Keratinocyte (primary cell): Measurements from ENCODE around the gene TNFRSF19. TPM values are rescaled to one million over a fixed set of nuclear protein-coding genes. Genes with fewer than 3 reads are reported as not detected.

ENCODE experiments used
- DNase-seq: peaks from one replicate; pipeline ENCODE4 v3.0.0-alpha.2; 2011; ENCODE audit warnings: low read depth, missing footprints, low spot score
- FAIRE-seq: peaks from 2 replicates; lab custom pipeline; 2011; peaks lifted over from hg19 to GRCh38; lab: Jason Lieb, UNC
- H2AFZ ChIP-seq: 2 replicates; pipeline ENCODE4 v1.6.0; 2012; ENCODE audit warnings: low read length, control low read depth, inconsistent platforms; ENCODE audit not compliant: control insufficient read depth
- H3K27ac ChIP-seq: 2 replicates; pipeline ENCODE4 v1.5.1; 2011; ENCODE audit warnings: low read length; ENCODE audit not compliant: control insufficient read depth, insufficient read depth
- H3K27me3 ChIP-seq: 3 replicates; pipeline ENCODE4 v1.6.0; 2011; ENCODE audit warnings: low read length; ENCODE audit not compliant: control insufficient read depth, insufficient read depth; ENCODE audit errors: extremely low read depth
- H3K36me3 ChIP-seq, 2 experiments: 2 replicates in 1 of 2; 3 replicates in 1 of 2; pipeline ENCODE4 v1.5.1; 2011; ENCODE audit warnings: low read length in 2 of 2, mild to moderate bottlenecking in 1 of 2; ENCODE audit not compliant: control insufficient read depth in 2 of 2, insufficient read depth in 2 of 2; ENCODE audit errors: extremely low read depth in 1 of 2
- H3K4me1 ChIP-seq: 3 replicates; pipeline ENCODE4 v1.5.1; 2011; ENCODE audit warnings: low read length; ENCODE audit not compliant: control insufficient read depth, insufficient read depth; ENCODE audit errors: extremely low read depth
- H3K4me2 ChIP-seq: 3 replicates; pipeline ENCODE4 v1.6.0; 2011; ENCODE audit warnings: low read depth, low read length; ENCODE audit not compliant: control insufficient read depth, insufficient read depth; ENCODE audit errors: extremely low read depth
- H3K4me3 ChIP-seq, 3 experiments: fragments of 200-600 bp in 1 of 3; sonication (generic) in 1 of 3; 2 replicates in 2 of 3; 3 replicates in 1 of 3; pipeline ENCODE4 v1.5.1; 2011 to 2016; ENCODE audit warnings: low read length in 3 of 3, mild to moderate bottlenecking in 3 of 3, control low read depth in 2 of 3, inconsistent platforms in 1 of 3, low read depth in 1 of 3, mixed read lengths in 1 of 3, mixed run types in 1 of 3, moderate library complexity in 1 of 3; ENCODE audit not compliant: control insufficient read depth in 2 of 3, insufficient read depth in 2 of 3; ENCODE audit errors: extremely low read depth in 1 of 3
- H3K79me2 ChIP-seq: 2 replicates; pipeline ENCODE4 v1.6.0; 2012; ENCODE audit warnings: low read length; ENCODE audit not compliant: control insufficient read depth, insufficient read depth
- H3K9ac ChIP-seq: 3 replicates; pipeline ENCODE4 v1.6.0; 2011; ENCODE audit warnings: low read length; ENCODE audit not compliant: control insufficient read depth, insufficient read depth; ENCODE audit errors: extremely low read depth
- H3K9me1 ChIP-seq: 3 replicates; pipeline ENCODE4 v1.6.0; 2011; ENCODE audit warnings: low read length; ENCODE audit not compliant: control insufficient read depth, insufficient read depth; ENCODE audit errors: extremely low read depth
- H3K9me3 ChIP-seq: 2 replicates; pipeline ENCODE4 v1.5.1; 2012; ENCODE audit warnings: low read depth, low read length; ENCODE audit not compliant: control insufficient read depth
- H4K20me1 ChIP-seq: 3 replicates; pipeline ENCODE4 v1.6.0; 2011; ENCODE audit warnings: low read length; ENCODE audit not compliant: control insufficient read depth, insufficient read depth; ENCODE audit errors: extremely low read depth
- CTCF ChIP-seq, 3 experiments: IDR thresholded peaks in 1 of 3; conservative IDR thresholded peaks in 1 of 3; optimal IDR thresholded peaks in 1 of 3; 2 replicates in 2 of 3; 3 replicates in 1 of 3; pipeline versions ENCODE3 to v1.5.1; 2011; ENCODE audit warnings: low read length in 3 of 3, mild to moderate bottlenecking in 3 of 3, moderate library complexity in 2 of 3, control low read depth in 1 of 3, inconsistent platforms in 1 of 3; ENCODE audit not compliant: insufficient read depth in 2 of 3; ENCODE audit errors: extremely low read depth in 1 of 3
- EZH2 ChIP-seq: IDR thresholded peaks from one replicate; pipeline ENCODE4 v1.6.1; 2012; ENCODE audit warnings: inconsistent platforms, mild to moderate bottlenecking, low read length, moderate library complexity
- dilution Hi-C: fragments of 300-500 bp; cut with MboI; formaldehyde crosslinking; loops from one replicate; pipeline ENCODE4 v1.7.0; 2020; ENCODE audit warnings: low sequenced_read_pairs; ENCODE audit not compliant: extremely low pct_ligation_motif_present
- polyA plus RNA-seq, 5 experiments: library from polyadenylated mRNA; depleted of rRNA in 3 of 5; stranded (reverse) in 3 of 5; stranded (forward) in 1 of 5; unstranded in 1 of 5; fragments of >200 nt; gene quantifications; 1 replicate in 1 of 5; 2 replicates in 3 of 5; 3 replicates in 1 of 5; pipeline versions ENCODE4 v1.2.1 to v1.2.3, GENCODE V29; 2011 to 2012; ENCODE audit warnings: missing spikeins in 2 of 5, low read depth in 1 of 5, low replicate concordance in 1 of 5

The TNFRSF19 gene
- polyA plus RNA-seq, 1 donor (not counting 4 experiments of a cell fraction or from before 2014, with no cell fraction given), result 1.8 TPM

GRCh38 chr13:23707674-23708073 lies 137.5 kb downstream of the TNFRSF19 start:
- H3K27me3 ChIP-seq, result no peaks in the 10 kb centered on the region
- no peak overlapping the region for H3K27ac ChIP-seq
- TF ChIP-seq CTCF (optimal IDR thresholded peaks at IDR 0.05 in 1 of 3, IDR thresholded peaks at IDR 0.05 in 1 of 3, conservative IDR thresholded peaks at IDR 0.05 in 1 of 3; ENCODE audit: extremely low read depth in 1 of 3, insufficient read depth in 2 of 3, low read length in 3 of 3) (peak in 2 of 3 experiments; percentile 45 to 60), EZH2 (no peak)
- H3K79me2 ChIP-seq, result no peaks in the 10 kb centered on the region
- no peaks in the 10 kb centered on the region for H3K36me3 ChIP-seq
- no peak overlapping the region for H3K9ac ChIP-seq
- H3K9me3 ChIP-seq, result no peaks in the 10 kb centered on the region
- no peak for DNase-seq
- no peak for FAIRE-seq
- no peak overlapping the region for H3K4me2 ChIP-seq
- H3K4me1 ChIP-seq, result peaks cover 6% of the 10 kb centered on the region
- no peaks in the 10 kb centered on the region for H4K20me1 ChIP-seq
- H3K4me3 ChIP-seq, result no peak overlapping the region
- H3K9me1 ChIP-seq, result no peaks in the 10 kb centered on the region
- dilution Hi-C loops, result no loop called here
- no peak overlapping the region for H2AFZ ChIP-seq

GRCh38 chr13:23709536-23709935 lies 139.3 kb downstream of the TNFRSF19 start:
- dilution Hi-C loops, result no loop called here
- no peak overlapping the region for H3K9ac ChIP-seq
- no peaks in the 10 kb centered on the region for H3K36me3 ChIP-seq
- H3K4me2 ChIP-seq, result no peak overlapping the region
- no peaks in the 10 kb centered on the region for H3K9me1 ChIP-seq
- no peaks in the 10 kb centered on the region for H3K79me2 ChIP-seq
- H4K20me1 ChIP-seq, result no peaks in the 10 kb centered on the region
- no peak overlapping the region for H3K27ac ChIP-seq
- TF ChIP-seq CTCF (optimal IDR thresholded peaks at IDR 0.05 in 1 of 3, IDR thresholded peaks at IDR 0.05 in 1 of 3, conservative IDR thresholded peaks at IDR 0.05 in 1 of 3; ENCODE audit: extremely low read depth in 1 of 3, insufficient read depth in 2 of 3, low read length in 3 of 3), result peak in 1 of 3 experiments; percentile 36
- no peak for TF ChIP-seq EZH2
- no peak overlapping the region for H3K4me3 ChIP-seq
- H2AFZ ChIP-seq, result no peak overlapping the region
- no peak for FAIRE-seq
- H3K4me1 ChIP-seq, result no peaks in the 10 kb centered on the region
- DNase-seq, result no peak
- H3K27me3 ChIP-seq, result no peaks in the 10 kb centered on the region
- no peaks in the 10 kb centered on the region for H3K9me3 ChIP-seq
